Calu3 (cell line): Measurements from ENCODE around the gene DLGAP4. TPM values are rescaled to one million over a fixed set of nuclear protein-coding genes. Genes with fewer than 3 reads are reported as not detected.
A peak's percentile ranks its signal among the peaks of the same experiment; 100 is the strongest.

Experiments used
- BruUV-seq: library from RNA; stranded (reverse); fragments of 400-500 nt; replicated peaks from 2 replicates; lab custom pipeline; 2021; lab: Mats Ljungman, UMichigan
- CTCF ChIA-PET: fragments of 300-600 bp; sonication (Branson Sonifier 250); formaldehyde crosslinking; loops from one replicate; lab custom pipeline; 2022; ENCODE audit warnings: antibody characterized with exemption; lab: Charles Lee
- DNase-seq: peaks from one replicate; pipeline ENCODE4 v3.0.0; 2022
- H3K27ac Mint-ChIP-seq: one replicate; pipeline ENCODE4 v1.8.0; 2022; ENCODE audit warnings: mixed read lengths; ENCODE audit not compliant: unreplicated experiment
- H3K27me3 Mint-ChIP-seq: one replicate; pipeline ENCODE4 v1.8.0; 2022; ENCODE audit warnings: mixed read lengths; ENCODE audit not compliant: unreplicated experiment
- H3K36me3 Mint-ChIP-seq: one replicate; pipeline ENCODE4 v1.8.0; 2022; ENCODE audit warnings: mild to moderate bottlenecking, moderate library complexity, mixed read lengths; ENCODE audit not compliant: insufficient read depth, unreplicated experiment
- H3K4me1 Mint-ChIP-seq: one replicate; pipeline ENCODE4 v1.8.0; 2022; ENCODE audit warnings: mild to moderate bottlenecking, low read depth, mixed read lengths; ENCODE audit not compliant: unreplicated experiment
- H3K4me3 Mint-ChIP-seq: one replicate; pipeline ENCODE4 v1.8.0; 2022; ENCODE audit warnings: mild to moderate bottlenecking, low read depth, moderate library complexity, mixed read lengths; ENCODE audit not compliant: unreplicated experiment
- H3K9me3 Mint-ChIP-seq: one replicate; pipeline ENCODE4 v1.8.0; 2022; ENCODE audit warnings: low read depth, mixed read lengths; ENCODE audit not compliant: unreplicated experiment
- intact Hi-C: fragments of 100-400 bp; cut with micrococcal nuclease; formaldehyde crosslinking; loops from one replicate; pipeline ENCODE4 v1.10.0; 2022; ENCODE audit not compliant: unreplicated experiment
- total RNA-seq: library from RNA; stranded (reverse); gene quantifications from 2 replicates; pipeline ENCODE4 v1.2.3, GENCODE V29; 2022
- TF ChIP-seq, protein P1 (sequence below): fragments of 200-600 bp; IDR thresholded peaks from one replicate; pipeline ENCODE4 v1.8.0; 2022; ENCODE audit warnings: antibody characterized with exemption; ENCODE audit not compliant: unreplicated experiment

Gene DLGAP4
- total RNA-seq, 1 experiment from 2014 or later, result 66.4 TPM

DNA sequence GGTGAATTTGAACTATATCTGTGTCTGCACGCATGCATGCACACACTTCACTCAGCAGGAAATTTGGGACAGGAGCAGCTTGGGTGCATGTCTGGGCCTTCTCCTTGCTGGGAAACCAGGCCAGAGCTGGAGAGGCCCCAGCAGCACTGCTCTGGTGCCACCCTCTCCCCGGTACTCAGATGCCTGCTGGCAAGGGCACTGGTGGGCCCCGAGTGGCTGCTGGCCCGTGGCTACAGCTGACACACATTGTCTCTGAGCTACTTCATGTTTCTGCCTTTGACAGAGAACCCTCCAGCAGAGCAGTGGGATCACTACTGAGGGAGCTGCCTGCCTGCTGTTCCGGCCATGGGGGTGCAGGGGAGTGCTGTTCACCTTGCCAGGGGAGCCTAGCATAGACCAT lies 37.5 kb downstream of the DLGAP4 start:
- no peak for DNase-seq
- intact Hi-C loops, result no loop called here
- peaks cover 91% of the 10 kb centered on the region for H3K27me3 Mint-ChIP-seq
- H3K36me3 Mint-ChIP-seq, result peaks cover 3% of the 10 kb centered on the region
- no peaks in the 10 kb centered on the region for H3K9me3 Mint-ChIP-seq
- TF ChIP-seq, protein P1, sequence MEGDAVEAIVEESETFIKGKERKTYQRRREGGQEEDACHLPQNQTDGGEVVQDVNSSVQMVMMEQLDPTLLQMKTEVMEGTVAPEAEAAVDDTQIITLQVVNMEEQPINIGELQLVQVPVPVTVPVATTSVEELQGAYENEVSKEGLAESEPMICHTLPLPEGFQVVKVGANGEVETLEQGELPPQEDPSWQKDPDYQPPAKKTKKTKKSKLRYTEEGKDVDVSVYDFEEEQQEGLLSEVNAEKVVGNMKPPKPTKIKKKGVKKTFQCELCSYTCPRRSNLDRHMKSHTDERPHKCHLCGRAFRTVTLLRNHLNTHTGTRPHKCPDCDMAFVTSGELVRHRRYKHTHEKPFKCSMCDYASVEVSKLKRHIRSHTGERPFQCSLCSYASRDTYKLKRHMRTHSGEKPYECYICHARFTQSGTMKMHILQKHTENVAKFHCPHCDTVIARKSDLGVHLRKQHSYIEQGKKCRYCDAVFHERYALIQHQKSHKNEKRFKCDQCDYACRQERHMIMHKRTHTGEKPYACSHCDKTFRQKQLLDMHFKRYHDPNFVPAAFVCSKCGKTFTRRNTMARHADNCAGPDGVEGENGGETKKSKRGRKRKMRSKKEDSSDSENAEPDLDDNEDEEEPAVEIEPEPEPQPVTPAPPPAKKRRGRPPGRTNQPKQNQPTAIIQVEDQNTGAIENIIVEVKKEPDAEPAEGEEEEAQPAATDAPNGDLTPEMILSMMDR, result no peak
- CTCF ChIA-PET, result interaction anchor here (0.7 kb wide), 1 partner anchor 64 kb away, joined by 3 read pairs; no protein-coding TSS in a partner anchor
- no peaks in the 10 kb centered on the region for H3K4me1 Mint-ChIP-seq
- H3K4me3 Mint-ChIP-seq, result no peak overlapping the region
- H3K27ac Mint-ChIP-seq, result no peak overlapping the region
- BruUV-seq, result no TSS peak

- no TSS peak for BruUV-seq
- Mint-ChIP-seq H3K9me3 (no peaks in the 10 kb centered on the region), H3K27ac (no peak overlapping the region), H3K27me3 (peaks cover 91% of the 10 kb centered on the region), H3K4me1 (no peaks in the 10 kb centered on the region), H3K36me3 (no peaks in the 10 kb centered on the region), H3K4me3 (no peak overlapping the region)
- intact Hi-C loops, result no loop called here
- DNase-seq, result peak; percentile 67
- TF ChIP-seq, protein P1, result no peak
- CTCF ChIA-PET, result interaction anchor here (0.5 to 0.6 kb wide), 3 partner anchors 37 to 1293 kb away, joined by 3 to 6 read pairs (median 4); no protein-coding TSS in a partner anchor
Measured at GRCh38 chr20:36344517-36345132, 38.5 kb downstream of the DLGAP4 start.

GRCh38 chr20:36346256-36346655 lies 40.1 kb downstream of the DLGAP4 start:
- Mint-ChIP-seq H3K27me3 (peaks cover 90% of the 10 kb centered on the region), H3K9me3 (no peaks in the 10 kb centered on the region), H3K27ac (no peak overlapping the region), H3K4me3 (no peak overlapping the region), H3K4me1 (no peaks in the 10 kb centered on the region), H3K36me3 (no peaks in the 10 kb centered on the region)
- DNase-seq, result no peak
- no TSS peak for BruUV-seq
- TF ChIP-seq, protein P1, result no peak
- CTCF ChIA-PET, result interaction anchor here (0.6 kb wide), 1 partner anchor 108 kb away, joined by 4 read pairs; no protein-coding TSS in a partner anchor
- intact Hi-C loops, result no loop called here

- BruUV-seq, result no TSS peak
Measured at GRCh38 chr20:36349384-36350170, 43.4 kb downstream of the DLGAP4 start.

More at GRCh38 chr20:36349384-36350170, 43.4 kb downstream of the DLGAP4 start:
- Mint-ChIP-seq H3K27ac (no peak overlapping the region), H3K9me3 (no peaks in the 10 kb centered on the region), H3K36me3 (no peaks in the 10 kb centered on the region), H3K4me3 (no peak overlapping the region), H3K4me1 (no peaks in the 10 kb centered on the region), H3K27me3 (peaks cover 94% of the 10 kb centered on the region)
- intact Hi-C loops, result no loop called here
- CTCF ChIA-PET, result interaction anchor here (0.5 to 0.8 kb wide), 4 partner anchors 20 to 48 kb away, joined by 3 to 5 read pairs (median 4); no protein-coding TSS in a partner anchor
- TF ChIP-seq, protein P1, result no peak
- no peak for DNase-seq
